AG04450 (cell line): ENCODE data around the gene CD1D. TPM values are rescaled to one million over a fixed set of nuclear protein-coding genes. Genes with fewer than 3 reads are reported as not detected.
"Not testable (repeated sequence)": the region's sequence is repeated elsewhere in the genome, so short reads cannot be mapped to it uniquely, and the experiment has no call there.

Source experiments
- CTCF ChIA-PET: fragments of 300-600, 350-600 bp; formaldehyde crosslinking; extraction: SDS; loops from one replicate; lab custom pipeline; 2022; ENCODE audit warnings: antibody characterized with exemption, inconsistent platforms; lab: Charles Lee
- POLR2A ChIA-PET: fragments of 350-600 bp; formaldehyde crosslinking; extraction: SDS; loops from one replicate; lab custom pipeline; 2021; ENCODE audit warnings: antibody characterized with exemption, inconsistent platforms; lab: Yijun Ruan, JAX
- DNase-seq: peaks from one replicate; pipeline ENCODE4 v3.0.0-alpha.2; 2011; ENCODE audit warnings: low read depth, low spot score
- H3K27ac ChIP-seq: one replicate; pipeline ENCODE4 v1.5.1; 2012; ENCODE audit warnings: low read depth, low read length, control low read depth
- H3K27me3 ChIP-seq: one replicate; pipeline ENCODE4 v1.6.0; 2012; ENCODE audit warnings: low read length; ENCODE audit not compliant: control insufficient read depth, insufficient read depth
- H3K4me3 ChIP-seq: 2 replicates; pipeline ENCODE4 v1.5.1; 2011; ENCODE audit warnings: mild to moderate bottlenecking, low read depth, low read length, control low read depth
- H3K9me3 ChIP-seq: 2 replicates; pipeline ENCODE4 v1.5.1; 2012; ENCODE audit warnings: low read length; ENCODE audit not compliant: control insufficient read depth, insufficient read depth
- polyA plus RNA-seq: library from polyadenylated mRNA; depleted of rRNA; stranded (reverse); fragments of >200 nt; gene quantifications from 2 replicates; pipeline ENCODE4 v1.2.3, GENCODE V29; 2011
- TF ChIP-seq, protein P1 (sequence below): IDR thresholded peaks from 2 replicates; pipeline ENCODE4 v1.5.1; 2011; ENCODE audit warnings: low read depth, low read length, control low read depth, inconsistent platforms

Gene CD1D
- polyA plus RNA-seq, 1 experiment: not detected

DNA sequence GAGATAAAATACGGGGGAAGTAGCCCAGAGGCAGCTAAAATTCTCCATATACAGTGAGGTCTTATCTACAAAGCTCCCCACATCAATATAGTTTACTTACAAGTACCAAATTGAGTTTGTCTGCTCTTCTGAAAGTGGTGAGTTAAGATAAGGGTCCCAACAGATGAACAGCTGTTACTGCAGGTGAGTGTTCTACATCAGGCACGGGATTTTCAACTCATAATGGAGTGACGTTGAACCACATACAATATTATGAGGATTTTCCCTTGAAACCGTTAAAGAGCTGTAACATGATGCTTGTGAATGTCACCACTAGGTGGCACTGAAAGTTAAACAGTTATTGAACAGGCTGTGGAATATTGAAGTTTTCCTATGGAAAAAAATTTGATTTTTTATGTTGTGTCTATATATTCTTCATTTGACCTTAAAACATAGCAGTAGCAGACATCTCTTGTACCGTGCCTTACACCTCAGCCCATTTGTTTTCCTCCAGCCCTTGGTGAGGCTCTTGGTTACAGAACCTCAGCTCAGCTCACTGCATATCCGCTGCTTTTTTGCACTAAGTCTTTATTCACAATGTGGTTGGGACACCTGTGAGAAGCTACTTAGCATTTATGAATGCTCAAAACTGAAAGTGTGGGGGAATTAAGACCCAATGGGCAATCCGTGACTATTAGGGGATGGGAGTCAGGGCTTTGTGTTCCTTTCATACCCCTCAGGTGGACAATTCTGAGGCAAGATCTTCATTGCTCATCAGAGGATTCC is 23.2 kb downstream of the CD1D start:
- no peak overlapping the region for H3K27ac ChIP-seq
- peak; percentile 23 for DNase-seq
- H3K9me3 ChIP-seq: no peaks in the 10 kb centered on the region
- CTCF ChIA-PET: interaction anchor here (0.6 to 6.0 kb wide), 23 partner anchors 10 to 867 kb away, joined by 3 to 79 read pairs (median 4); no protein-coding TSS in a partner anchor
- TF ChIP-seq, protein P1, sequence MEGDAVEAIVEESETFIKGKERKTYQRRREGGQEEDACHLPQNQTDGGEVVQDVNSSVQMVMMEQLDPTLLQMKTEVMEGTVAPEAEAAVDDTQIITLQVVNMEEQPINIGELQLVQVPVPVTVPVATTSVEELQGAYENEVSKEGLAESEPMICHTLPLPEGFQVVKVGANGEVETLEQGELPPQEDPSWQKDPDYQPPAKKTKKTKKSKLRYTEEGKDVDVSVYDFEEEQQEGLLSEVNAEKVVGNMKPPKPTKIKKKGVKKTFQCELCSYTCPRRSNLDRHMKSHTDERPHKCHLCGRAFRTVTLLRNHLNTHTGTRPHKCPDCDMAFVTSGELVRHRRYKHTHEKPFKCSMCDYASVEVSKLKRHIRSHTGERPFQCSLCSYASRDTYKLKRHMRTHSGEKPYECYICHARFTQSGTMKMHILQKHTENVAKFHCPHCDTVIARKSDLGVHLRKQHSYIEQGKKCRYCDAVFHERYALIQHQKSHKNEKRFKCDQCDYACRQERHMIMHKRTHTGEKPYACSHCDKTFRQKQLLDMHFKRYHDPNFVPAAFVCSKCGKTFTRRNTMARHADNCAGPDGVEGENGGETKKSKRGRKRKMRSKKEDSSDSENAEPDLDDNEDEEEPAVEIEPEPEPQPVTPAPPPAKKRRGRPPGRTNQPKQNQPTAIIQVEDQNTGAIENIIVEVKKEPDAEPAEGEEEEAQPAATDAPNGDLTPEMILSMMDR: peak; percentile 73
- H3K27me3 ChIP-seq: no peaks in the 10 kb centered on the region
- POLR2A ChIA-PET: no interaction called here
- no peak overlapping the region for H3K4me3 ChIP-seq

DNA sequence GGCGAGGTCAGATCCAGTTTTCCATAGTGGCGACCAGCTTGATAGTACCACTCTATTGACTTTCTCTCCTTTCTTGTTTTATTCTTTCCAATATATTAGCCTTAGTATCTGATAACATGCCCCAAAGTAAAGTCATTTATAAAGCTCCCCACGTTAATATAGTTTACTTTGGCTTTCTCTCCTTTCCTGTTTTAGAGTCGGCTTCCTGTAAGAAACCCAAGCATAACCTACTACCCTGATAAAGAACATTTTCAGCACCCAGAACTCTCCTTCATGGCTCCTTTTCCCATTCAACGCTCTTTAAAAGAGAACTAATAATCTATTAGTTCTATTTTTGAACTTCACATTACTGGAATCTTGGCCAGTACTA is 23.7 kb downstream of the CD1D start:
- TF ChIP-seq, protein P1: no peak
- ChIA-PET POLR2A (no interaction called here), CTCF (interaction anchor here (0.6 to 6.0 kb wide), 13 partner anchors 14 to 867 kb away, joined by 3 to 79 read pairs (median 4); no protein-coding TSS in a partner anchor)
- no peak overlapping the region for H3K4me3 ChIP-seq
- H3K27me3 ChIP-seq: no peaks in the 10 kb centered on the region
- no peak for DNase-seq
- no peak overlapping the region for H3K27ac ChIP-seq
- no peaks in the 10 kb centered on the region for H3K9me3 ChIP-seq

DNA sequence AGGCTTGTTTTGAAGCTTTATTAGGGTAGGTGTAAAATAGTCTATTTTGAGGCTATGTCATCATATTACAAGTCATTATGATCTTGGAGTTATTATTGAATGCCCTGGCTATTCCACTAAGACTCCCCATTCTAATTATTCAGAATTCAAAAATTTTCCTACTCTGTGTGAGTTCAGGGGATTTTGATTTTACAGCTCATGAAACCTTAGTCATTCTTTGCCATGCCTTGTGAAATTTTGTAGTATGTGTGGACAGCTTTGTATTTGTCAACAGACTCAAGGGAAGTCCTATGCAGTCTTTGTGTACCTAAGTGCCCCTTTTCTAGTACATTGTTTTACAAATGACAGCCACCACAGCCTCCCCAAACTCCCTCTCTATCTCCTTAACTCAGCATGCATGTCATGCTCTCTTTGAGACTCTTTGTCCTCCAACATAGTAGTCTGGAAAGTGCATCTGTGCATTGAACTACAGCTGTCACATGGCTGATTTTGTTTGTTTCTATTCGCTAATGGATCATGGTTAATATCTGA is 28.0 kb downstream of the CD1D start:
- Histone ChIP-seq H3K27ac (no peak overlapping the region), H3K27me3 (no peaks in the 10 kb centered on the region), H3K9me3 (no peaks in the 10 kb centered on the region; the same call in 1 of the 2 replicates), H3K4me3 (no peak overlapping the region)
- ChIA-PET POLR2A (no interaction called here), CTCF (interaction anchor here (0.6 to 1.2 kb wide), 3 partner anchors 317 to 1328 kb away, joined by 4 read pairs; no protein-coding TSS in a partner anchor)
- no peak for DNase-seq
- TF ChIP-seq, protein P1: no peak

DNA sequence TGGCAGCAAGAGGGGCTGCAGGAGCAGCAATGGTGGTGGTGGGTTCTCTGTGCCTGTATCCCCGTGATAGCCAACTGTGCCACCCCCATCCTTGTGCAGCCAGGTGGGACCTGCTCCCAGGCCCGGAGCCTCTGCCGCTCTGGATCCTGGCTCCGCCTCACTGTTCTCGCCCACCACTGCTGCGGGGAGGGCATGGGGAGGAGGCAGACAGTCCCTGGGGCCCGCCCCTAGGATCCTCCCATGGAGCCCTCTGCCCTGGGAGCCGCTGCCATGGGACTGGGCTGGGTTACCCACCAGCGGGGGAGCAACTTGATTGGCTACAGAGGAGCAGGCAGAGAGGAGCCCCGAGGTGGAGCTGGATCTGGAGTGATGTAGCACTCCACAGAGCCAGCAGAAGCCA is 31.6 kb downstream of the CD1D start:
- ChIA-PET CTCF (no interaction called here), POLR2A (no interaction called here)
- Histone ChIP-seq H3K27me3 (no peaks in the 10 kb centered on the region), H3K4me3 (no peak overlapping the region), H3K27ac (no peak overlapping the region), H3K9me3 (no peaks in the 10 kb centered on the region; the same call in 1 of the 2 replicates)
- DNase-seq: no peak
- TF ChIP-seq, protein P1: no peak

DNA sequence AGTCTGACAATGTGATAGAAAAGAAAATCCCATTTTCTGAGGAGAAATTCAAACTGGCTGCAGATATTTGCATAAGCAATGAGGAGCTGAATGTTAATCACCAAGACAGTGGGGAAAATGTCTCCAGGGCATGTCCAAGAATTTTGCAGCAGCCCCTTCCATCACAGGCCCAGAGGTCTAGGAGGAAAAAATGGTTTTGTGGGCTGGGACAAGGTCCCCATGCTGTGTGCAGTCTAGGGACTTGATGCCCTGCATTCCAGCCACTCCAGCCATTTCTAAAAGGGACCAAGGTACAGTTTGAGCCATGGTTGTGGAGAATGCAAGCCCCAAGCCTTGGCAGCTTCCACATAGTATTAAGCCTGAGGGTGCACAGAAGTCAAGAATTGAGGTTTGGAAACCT is 42.8 kb downstream of the CD1D start:
- DNase-seq, H3K4me3 ChIP-seq, H3K27me3 ChIP-seq, POLR2A ChIA-PET, H3K9me3 ChIP-seq, H3K27ac ChIP-seq: not testable (repeated sequence)
- CTCF ChIA-PET: interaction anchor here (1.2 kb wide), 1 partner anchor 991 kb away, joined by 3 read pairs; no protein-coding TSS in a partner anchor
